Kidney epithelial cell (primary cell): Measurements from ENCODE around the gene GSC2. TPM values are rescaled to one million over a fixed set of nuclear protein-coding genes. Genes with fewer than 3 reads are reported as not detected.

Source experiments
- DNase-seq: peaks from one replicate; pipeline ENCODE4 v3.0.0-alpha.2; 2010; ENCODE audit warnings: low read depth
- H3K27me3 ChIP-seq: 2 replicates; pipeline ENCODE4 v1.6.0; 2011; ENCODE audit warnings: low read length; ENCODE audit not compliant: control insufficient read depth, insufficient read depth
- H3K36me3 ChIP-seq: 2 replicates; pipeline ENCODE4 v1.5.1; 2011; ENCODE audit warnings: low read length; ENCODE audit not compliant: control insufficient read depth, insufficient read depth
- H3K4me3 ChIP-seq: 2 replicates; pipeline ENCODE4 v1.5.1; 2011; ENCODE audit warnings: low read depth, mild to moderate bottlenecking, control low read depth, low read length
- CTCF ChIP-seq: IDR thresholded peaks from 2 replicates; pipeline ENCODE4 v1.5.1; 2011; ENCODE audit warnings: mild to moderate bottlenecking, moderate library complexity, low read length, control low read depth, inconsistent platforms; ENCODE audit not compliant: insufficient read depth, poor library complexity, severe bottlenecking
- total RNA-seq: library from RNA; depleted of rRNA; stranded (reverse); fragments of >200 nt; gene quantifications from 2 replicates; pipeline ENCODE4 v1.2.3, GENCODE V29; 2015

Gene GSC2
- total RNA-seq, 1 donor from 2014 or later: not detected

GRCh38 chr22:19105456-19105855 lies 44.6 kb downstream of the GSC2 start:
- no peaks in the 10 kb centered on the region for H3K36me3 ChIP-seq
- TF ChIP-seq CTCF: no peak
- H3K4me3 ChIP-seq: no peak overlapping the region
- no peaks in the 10 kb centered on the region for H3K27me3 ChIP-seq
- DNase-seq: no peak

GRCh38 chr22:19103880-19104821 lies 45.9 kb downstream of the GSC2 start:
- no peak for TF ChIP-seq CTCF
- Histone ChIP-seq H3K36me3 (no peaks in the 10 kb centered on the region), H3K4me3 (no peak overlapping the region), H3K27me3 (no peaks in the 10 kb centered on the region)
- DNase-seq: no peak

- no peak for DNase-seq
- H3K27me3 ChIP-seq: no peaks in the 10 kb centered on the region
- TF ChIP-seq CTCF: no peak
- no peak overlapping the region for H3K4me3 ChIP-seq
- no peaks in the 10 kb centered on the region for H3K36me3 ChIP-seq
Measured at GRCh38 chr22:19098157-19098556, 51.9 kb downstream of the GSC2 start.

GRCh38 chr22:19097518-19097917 lies 52.6 kb downstream of the GSC2 start:
- no peak for TF ChIP-seq CTCF
- H3K4me3 ChIP-seq: no peak overlapping the region
- DNase-seq: no peak
- H3K27me3 ChIP-seq: no peaks in the 10 kb centered on the region
- no peaks in the 10 kb centered on the region for H3K36me3 ChIP-seq

Other genes starting within 250 kb of the GSC2 start
- 3.4 and 7.9 TPM in 2 replicates for gene DGCR6, start 244.0 kb downstream of the GSC2 start, total RNA-seq
- gene PRODH, start 214.0 kb downstream of the GSC2 start, total RNA-seq: 1.9 and 5.2 TPM in 2 replicates
- gene DGCR2, start 27.9 kb downstream of the GSC2 start, total RNA-seq: 71.2 and 85.0 TPM in 2 replicates
- not detected in 2 replicates for gene TSSK2, start 19.0 kb downstream of the GSC2 start, total RNA-seq
- 19.0 and 20.4 TPM in 2 replicates for gene ESS2, start 5.6 kb downstream of the GSC2 start, total RNA-seq
- 82.7 and 98.8 TPM in 2 replicates for gene SLC25A1, start 28.4 kb upstream of the GSC2 start, total RNA-seq
- 25.9 and 28.2 TPM in 2 replicates for gene CLTCL1, start 141.4 kb upstream of the GSC2 start, total RNA-seq